ENCODE measurements around the gene CAAP1. TPM values are rescaled to one million over a fixed set of nuclear protein-coding genes. Genes with fewer than 3 reads are reported as not detected.

Gene CAAP1
- polyA plus RNA-seq, 1 donor (not counting 4 experiments of a cell fraction or from before 2014, with no cell fraction given), result 14.4 TPM

DNA sequence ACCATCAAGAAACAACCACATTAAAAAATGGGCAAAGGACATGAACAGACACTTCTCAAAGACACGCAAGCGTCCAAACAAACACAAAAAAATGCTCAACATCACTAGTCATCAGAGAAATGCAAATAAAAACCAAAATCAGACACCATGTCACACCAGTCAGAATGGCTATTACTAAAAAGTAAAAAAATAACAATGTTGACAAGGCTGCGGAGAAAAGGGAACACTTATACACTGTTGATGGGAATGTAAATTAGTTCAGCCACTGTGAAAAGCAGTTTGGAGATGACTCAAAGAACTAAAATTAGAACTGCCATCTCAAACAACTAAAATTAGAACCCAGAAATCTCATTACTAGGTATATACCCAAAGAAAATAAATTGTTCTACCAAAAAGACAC, 80.4 kb downstream of the CAAP1 start:
- no peaks in the 10 kb centered on the region for H4K20me1 ChIP-seq (ENCODE audit: control insufficient read depth, extremely low read depth, insufficient read depth, low read length)
- FAIRE-seq, result no peak
- no peak overlapping the region for H3K4me3 ChIP-seq (ENCODE audit: control insufficient read depth in 2 of 3, extremely low read depth in 1 of 3, insufficient read depth in 2 of 3, low read depth in 1 of 3, low read length in 3 of 3)
- TF ChIP-seq CTCF (optimal IDR thresholded peaks at IDR 0.05 in 1 of 3, IDR thresholded peaks at IDR 0.05 in 1 of 3, conservative IDR thresholded peaks at IDR 0.05 in 1 of 3; ENCODE audit: extremely low read depth in 1 of 3, insufficient read depth in 2 of 3, low read length in 3 of 3) (no peak), EZH2 (IDR thresholded peaks at IDR 0.05; ENCODE audit: low read length) (no peak)
- H2AFZ ChIP-seq (ENCODE audit: control insufficient read depth, low read length), result no peak overlapping the region
- H3K27ac ChIP-seq (ENCODE audit: control insufficient read depth, insufficient read depth, low read length), result no peak overlapping the region
- H3K9ac ChIP-seq (ENCODE audit: control insufficient read depth, extremely low read depth, insufficient read depth, low read length), result no peak overlapping the region
- no peaks in the 10 kb centered on the region for H3K36me3 ChIP-seq (ENCODE audit: control insufficient read depth in 2 of 2, extremely low read depth in 1 of 2, insufficient read depth in 2 of 2, low read length in 2 of 2)
- no peak for DNase-seq (ENCODE audit: low read depth, low spot score)
- H3K27me3 ChIP-seq (ENCODE audit: control insufficient read depth, extremely low read depth, insufficient read depth, low read length), result no peaks in the 10 kb centered on the region
- H3K9me3 ChIP-seq (ENCODE audit: control insufficient read depth, low read depth, low read length), result no peaks in the 10 kb centered on the region
- H3K9me1 ChIP-seq (ENCODE audit: control insufficient read depth, extremely low read depth, insufficient read depth, low read length), result no peaks in the 10 kb centered on the region
- peaks cover 6% of the 10 kb centered on the region for H3K4me1 ChIP-seq (ENCODE audit: control insufficient read depth, extremely low read depth, insufficient read depth, low read length)
- H3K79me2 ChIP-seq (ENCODE audit: control insufficient read depth, insufficient read depth, low read length), result no peaks in the 10 kb centered on the region
- no peak overlapping the region for H3K4me2 ChIP-seq (ENCODE audit: control insufficient read depth, extremely low read depth, insufficient read depth, low read depth, low read length)
- dilution Hi-C loops (cut with MboI; ENCODE audit: extremely low pct_ligation_motif_present, low sequenced_read_pairs), result no loop called here

GRCh38 chr9:26811106-26811505, 81.5 kb downstream of the CAAP1 start:
- Histone ChIP-seq H3K4me1 (ENCODE audit: control insufficient read depth, extremely low read depth, insufficient read depth, low read length) (peaks cover 6% of the 10 kb centered on the region), H2AFZ (ENCODE audit: control insufficient read depth, low read length) (no peak overlapping the region), H3K4me3 (ENCODE audit: control insufficient read depth in 2 of 3, extremely low read depth in 1 of 3, insufficient read depth in 2 of 3, low read depth in 1 of 3, low read length in 3 of 3) (no peak overlapping the region), H3K9me1 (ENCODE audit: control insufficient read depth, extremely low read depth, insufficient read depth, low read length) (no peaks in the 10 kb centered on the region), H3K4me2 (ENCODE audit: control insufficient read depth, extremely low read depth, insufficient read depth, low read depth, low read length) (no peak overlapping the region), H3K9me3 (ENCODE audit: control insufficient read depth, low read depth, low read length) (no peaks in the 10 kb centered on the region), H3K27me3 (ENCODE audit: control insufficient read depth, extremely low read depth, insufficient read depth, low read length) (no peaks in the 10 kb centered on the region), H3K36me3 (ENCODE audit: control insufficient read depth in 2 of 2, extremely low read depth in 1 of 2, insufficient read depth in 2 of 2, low read length in 2 of 2) (no peaks in the 10 kb centered on the region), H3K79me2 (ENCODE audit: control insufficient read depth, insufficient read depth, low read length) (no peaks in the 10 kb centered on the region), H3K9ac (ENCODE audit: control insufficient read depth, extremely low read depth, insufficient read depth, low read length) (no peak overlapping the region), H4K20me1 (ENCODE audit: control insufficient read depth, extremely low read depth, insufficient read depth, low read length) (no peaks in the 10 kb centered on the region), H3K27ac (ENCODE audit: control insufficient read depth, insufficient read depth, low read length) (no peak overlapping the region)
- FAIRE-seq (no peak), DNase-seq (ENCODE audit: low read depth, low spot score) (no peak)
- dilution Hi-C loops (cut with MboI; ENCODE audit: extremely low pct_ligation_motif_present, low sequenced_read_pairs), result no loop called here
- TF ChIP-seq EZH2 (IDR thresholded peaks at IDR 0.05; ENCODE audit: low read length) (no peak), CTCF (optimal IDR thresholded peaks at IDR 0.05 in 1 of 3, IDR thresholded peaks at IDR 0.05 in 1 of 3, conservative IDR thresholded peaks at IDR 0.05 in 1 of 3; ENCODE audit: extremely low read depth in 1 of 3, insufficient read depth in 2 of 3, low read length in 3 of 3) (no peak)
